ENCODE measurements around the gene RPP25L.

DNA sequence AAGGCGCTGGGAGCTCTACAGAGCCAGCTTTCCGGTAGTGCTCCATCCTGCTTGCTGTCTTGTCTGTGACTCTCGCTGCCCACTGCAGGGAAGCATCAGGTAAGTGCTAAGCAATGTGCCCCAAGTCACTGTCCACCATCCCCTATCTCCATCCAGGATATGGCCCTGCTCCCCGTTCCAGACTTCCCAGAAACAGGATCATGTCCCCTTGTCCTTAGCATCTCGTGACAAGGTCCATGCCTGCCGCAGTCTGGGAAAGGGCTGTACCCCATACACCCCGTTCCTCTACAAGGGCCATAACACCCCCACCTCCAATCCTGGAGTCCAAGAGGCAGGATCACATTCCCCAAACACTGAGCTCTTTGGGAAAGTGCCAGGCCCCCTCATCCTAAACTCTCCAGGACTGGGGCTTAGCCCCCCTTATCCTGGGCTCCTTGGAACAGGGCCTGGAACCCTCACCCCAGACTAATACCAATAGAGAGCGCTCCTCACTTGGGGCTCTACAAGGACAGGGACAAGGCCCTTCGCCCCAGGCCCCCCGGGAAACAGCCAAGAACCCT, 566 bp downstream of the RPP25L start:
- TF ChIP-seq PKNOX1 (IDR thresholded peaks at IDR 0.05) (no peak), FOXA1 (IDR thresholded peaks at IDR 0.05) (no peak), SP1 (IDR thresholded peaks at IDR 0.05) (no peak)
